Keratinocyte (primary cell): Measurements from ENCODE around the gene SLC39A3. TPM values are rescaled to one million over a fixed set of nuclear protein-coding genes. Genes with fewer than 3 reads are reported as not detected.

Experiments
- DNase-seq: peaks from one replicate; pipeline ENCODE4 v3.0.0-alpha.2; 2011; ENCODE audit warnings: low read depth, missing footprints, low spot score
- FAIRE-seq: peaks from 2 replicates; lab custom pipeline; 2011; peaks lifted over from hg19 to GRCh38; lab: Jason Lieb, UNC
- H2AFZ ChIP-seq: 2 replicates; pipeline ENCODE4 v1.6.0; 2012; ENCODE audit warnings: low read length, control low read depth, inconsistent platforms; ENCODE audit not compliant: control insufficient read depth
- H3K27ac ChIP-seq: 2 replicates; pipeline ENCODE4 v1.5.1; 2011; ENCODE audit warnings: low read length; ENCODE audit not compliant: control insufficient read depth, insufficient read depth
- H3K27me3 ChIP-seq: 3 replicates; pipeline ENCODE4 v1.6.0; 2011; ENCODE audit warnings: low read length; ENCODE audit not compliant: control insufficient read depth, insufficient read depth; ENCODE audit errors: extremely low read depth
- H3K36me3 ChIP-seq, 2 experiments: 2 replicates in 1 of 2; 3 replicates in 1 of 2; pipeline ENCODE4 v1.5.1; 2011; ENCODE audit warnings: low read length in 2 of 2, mild to moderate bottlenecking in 1 of 2; ENCODE audit not compliant: control insufficient read depth in 2 of 2, insufficient read depth in 2 of 2; ENCODE audit errors: extremely low read depth in 1 of 2
- H3K4me1 ChIP-seq: 3 replicates; pipeline ENCODE4 v1.5.1; 2011; ENCODE audit warnings: low read length; ENCODE audit not compliant: control insufficient read depth, insufficient read depth; ENCODE audit errors: extremely low read depth
- H3K4me2 ChIP-seq: 3 replicates; pipeline ENCODE4 v1.6.0; 2011; ENCODE audit warnings: low read depth, low read length; ENCODE audit not compliant: control insufficient read depth, insufficient read depth; ENCODE audit errors: extremely low read depth
- H3K4me3 ChIP-seq, 3 experiments: fragments of 200-600 bp in 1 of 3; sonication (generic) in 1 of 3; 2 replicates in 2 of 3; 3 replicates in 1 of 3; pipeline ENCODE4 v1.5.1; 2011 to 2016; ENCODE audit warnings: low read length in 3 of 3, mild to moderate bottlenecking in 3 of 3, control low read depth in 2 of 3, inconsistent platforms in 1 of 3, low read depth in 1 of 3, mixed read lengths in 1 of 3, mixed run types in 1 of 3, moderate library complexity in 1 of 3; ENCODE audit not compliant: control insufficient read depth in 2 of 3, insufficient read depth in 2 of 3; ENCODE audit errors: extremely low read depth in 1 of 3
- H3K79me2 ChIP-seq: 2 replicates; pipeline ENCODE4 v1.6.0; 2012; ENCODE audit warnings: low read length; ENCODE audit not compliant: control insufficient read depth, insufficient read depth
- H3K9ac ChIP-seq: 3 replicates; pipeline ENCODE4 v1.6.0; 2011; ENCODE audit warnings: low read length; ENCODE audit not compliant: control insufficient read depth, insufficient read depth; ENCODE audit errors: extremely low read depth
- H3K9me1 ChIP-seq: 3 replicates; pipeline ENCODE4 v1.6.0; 2011; ENCODE audit warnings: low read length; ENCODE audit not compliant: control insufficient read depth, insufficient read depth; ENCODE audit errors: extremely low read depth
- H3K9me3 ChIP-seq: 2 replicates; pipeline ENCODE4 v1.5.1; 2012; ENCODE audit warnings: low read depth, low read length; ENCODE audit not compliant: control insufficient read depth
- H4K20me1 ChIP-seq: 3 replicates; pipeline ENCODE4 v1.6.0; 2011; ENCODE audit warnings: low read length; ENCODE audit not compliant: control insufficient read depth, insufficient read depth; ENCODE audit errors: extremely low read depth
- EZH2 ChIP-seq: IDR thresholded peaks from one replicate; pipeline ENCODE4 v1.6.1; 2012; ENCODE audit warnings: inconsistent platforms, mild to moderate bottlenecking, low read length, moderate library complexity
- dilution Hi-C: fragments of 300-500 bp; cut with MboI; formaldehyde crosslinking; loops from one replicate; pipeline ENCODE4 v1.7.0; 2020; ENCODE audit warnings: low sequenced_read_pairs; ENCODE audit not compliant: extremely low pct_ligation_motif_present
- polyA plus RNA-seq, 5 experiments: library from polyadenylated mRNA; depleted of rRNA in 3 of 5; stranded (reverse) in 3 of 5; stranded (forward) in 1 of 5; unstranded in 1 of 5; fragments of >200 nt; gene quantifications; 1 replicate in 1 of 5; 2 replicates in 3 of 5; 3 replicates in 1 of 5; pipeline versions ENCODE4 v1.2.1 to v1.2.3, GENCODE V29; 2011 to 2012; ENCODE audit warnings: missing spikeins in 2 of 5, low read depth in 1 of 5, low replicate concordance in 1 of 5
- TF ChIP-seq, protein P1 (sequence below), 3 experiments: IDR thresholded peaks in 1 of 3; conservative IDR thresholded peaks in 1 of 3; optimal IDR thresholded peaks in 1 of 3; 2 replicates in 2 of 3; 3 replicates in 1 of 3; pipeline versions ENCODE3 to v1.5.1; 2011; ENCODE audit warnings: low read length in 3 of 3, mild to moderate bottlenecking in 3 of 3, moderate library complexity in 2 of 3, control low read depth in 1 of 3, inconsistent platforms in 1 of 3; ENCODE audit not compliant: insufficient read depth in 2 of 3; ENCODE audit errors: extremely low read depth in 1 of 3

SLC39A3 gene
- polyA plus RNA-seq, 1 donor (not counting 4 experiments of a cell fraction or from before 2014, with no cell fraction given): 26.2 TPM

DNA sequence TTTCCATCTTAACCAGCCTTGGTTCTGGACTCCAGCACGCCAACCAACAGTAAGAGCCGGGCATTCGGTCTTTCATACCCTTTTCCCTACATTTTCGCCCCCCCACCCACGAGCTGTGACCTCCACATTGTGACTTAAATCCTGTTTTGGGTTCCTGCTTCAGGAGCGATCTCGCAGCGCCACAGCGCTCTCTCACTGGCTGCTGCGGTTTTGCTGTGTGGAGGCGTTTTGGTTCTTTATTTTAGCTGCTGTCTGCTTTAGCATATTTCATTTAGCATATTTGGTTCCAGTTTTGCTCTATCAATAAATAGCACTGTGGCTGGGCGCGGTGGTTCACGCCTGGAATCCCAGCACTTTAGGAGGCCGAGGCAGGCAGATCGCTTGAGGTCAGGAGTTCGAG lies 19.5 kb upstream of the SLC39A3 start:
- Histone ChIP-seq H3K27me3 (no peaks in the 10 kb centered on the region), H3K27ac (no peak overlapping the region), H3K9me1 (no peaks in the 10 kb centered on the region), H4K20me1 (peaks cover 3% of the 10 kb centered on the region), H3K4me1 (no peaks in the 10 kb centered on the region), H3K9me3 (no peaks in the 10 kb centered on the region), H3K4me3 (no peak overlapping the region), H3K79me2 (no peaks in the 10 kb centered on the region), H2AFZ (no peak overlapping the region), H3K36me3 (peaks cover 38 to 41% of the 10 kb centered on the region in 2 experiments), H3K9ac (no peak overlapping the region), H3K4me2 (no peak overlapping the region)
- no peak for FAIRE-seq
- no peak for DNase-seq
- TF ChIP-seq, protein P1, sequence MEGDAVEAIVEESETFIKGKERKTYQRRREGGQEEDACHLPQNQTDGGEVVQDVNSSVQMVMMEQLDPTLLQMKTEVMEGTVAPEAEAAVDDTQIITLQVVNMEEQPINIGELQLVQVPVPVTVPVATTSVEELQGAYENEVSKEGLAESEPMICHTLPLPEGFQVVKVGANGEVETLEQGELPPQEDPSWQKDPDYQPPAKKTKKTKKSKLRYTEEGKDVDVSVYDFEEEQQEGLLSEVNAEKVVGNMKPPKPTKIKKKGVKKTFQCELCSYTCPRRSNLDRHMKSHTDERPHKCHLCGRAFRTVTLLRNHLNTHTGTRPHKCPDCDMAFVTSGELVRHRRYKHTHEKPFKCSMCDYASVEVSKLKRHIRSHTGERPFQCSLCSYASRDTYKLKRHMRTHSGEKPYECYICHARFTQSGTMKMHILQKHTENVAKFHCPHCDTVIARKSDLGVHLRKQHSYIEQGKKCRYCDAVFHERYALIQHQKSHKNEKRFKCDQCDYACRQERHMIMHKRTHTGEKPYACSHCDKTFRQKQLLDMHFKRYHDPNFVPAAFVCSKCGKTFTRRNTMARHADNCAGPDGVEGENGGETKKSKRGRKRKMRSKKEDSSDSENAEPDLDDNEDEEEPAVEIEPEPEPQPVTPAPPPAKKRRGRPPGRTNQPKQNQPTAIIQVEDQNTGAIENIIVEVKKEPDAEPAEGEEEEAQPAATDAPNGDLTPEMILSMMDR (optimal IDR thresholded peaks at IDR 0.05 in 1 of 3, IDR thresholded peaks at IDR 0.05 in 1 of 3, conservative IDR thresholded peaks at IDR 0.05 in 1 of 3; ENCODE audit: extremely low read depth in 1 of 3, insufficient read depth in 2 of 3, low read length in 3 of 3): no peak
- TF ChIP-seq EZH2: no peak
- dilution Hi-C loops: no loop called here

DNA sequence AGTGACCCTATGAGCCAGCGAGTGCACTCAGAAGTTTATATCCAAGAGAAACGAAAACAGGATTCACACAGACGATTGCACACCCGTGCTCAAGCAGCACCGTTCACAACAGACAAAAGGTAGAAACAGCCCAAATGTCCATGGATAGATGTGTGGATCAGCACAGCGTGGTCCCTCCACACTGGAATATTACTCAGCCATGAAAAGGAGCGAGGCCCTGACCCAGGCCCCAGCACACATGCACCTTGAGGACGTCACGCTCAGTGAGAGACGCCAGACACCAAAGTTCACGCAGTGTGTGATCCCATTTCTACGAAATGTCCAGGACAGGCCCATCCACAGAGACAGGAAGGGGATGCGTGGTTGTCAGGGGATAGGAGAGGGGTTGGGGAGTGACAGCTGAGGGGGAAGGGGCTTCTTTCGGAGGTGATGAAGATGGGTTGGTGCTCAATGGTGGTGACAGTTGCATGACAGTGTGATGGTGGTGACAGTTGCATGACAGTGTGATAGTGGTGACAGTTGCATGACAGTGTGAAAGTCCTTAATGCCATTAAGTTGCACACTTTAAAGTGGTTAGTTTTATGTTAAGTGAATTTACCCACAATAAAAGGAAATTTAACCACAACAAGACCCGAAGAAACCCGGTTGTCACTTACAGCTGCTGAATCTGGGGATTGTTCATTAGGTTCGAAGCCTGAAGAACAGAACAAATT lies 18.9 kb upstream of the SLC39A3 start:
- DNase-seq (no peak), FAIRE-seq (no peak)
- Histone ChIP-seq H3K9ac (no peak overlapping the region), H2AFZ (no peak overlapping the region), H3K9me3 (no peaks in the 10 kb centered on the region), H3K27ac (no peak overlapping the region), H3K4me2 (no peak overlapping the region), H3K4me3 (no peak overlapping the region), H4K20me1 (peaks cover 3% of the 10 kb centered on the region), H3K4me1 (no peaks in the 10 kb centered on the region), H3K36me3 (peaks cover 33 to 42% of the 10 kb centered on the region in 2 experiments), H3K9me1 (no peaks in the 10 kb centered on the region), H3K27me3 (no peaks in the 10 kb centered on the region), H3K79me2 (no peaks in the 10 kb centered on the region)
- dilution Hi-C loops: no loop called here
- TF ChIP-seq, protein P1 (optimal IDR thresholded peaks at IDR 0.05 in 1 of 3, IDR thresholded peaks at IDR 0.05 in 1 of 3, conservative IDR thresholded peaks at IDR 0.05 in 1 of 3; ENCODE audit: extremely low read depth in 1 of 3, insufficient read depth in 2 of 3, low read length in 3 of 3): no peak
- TF ChIP-seq EZH2: no peak
